Panc1 (cell line): Measurements from ENCODE around the gene OR51E1. TPM values are rescaled to one million over a fixed set of nuclear protein-coding genes. Genes with fewer than 3 reads are reported as not detected.

Experiments
- ATAC-seq: fragments of 200-7000 bp; cut with Tn5 transposase; 2 replicates; pipeline ENCODE4 v1.9.1; 2020; ENCODE audit warnings: mild to moderate bottlenecking, moderate library complexity
- BruUV-seq: library from RNA; stranded (reverse); fragments of 400-500 nt; replicated peaks from 2 replicates; lab custom pipeline; 2021; lab: Mats Ljungman, UMichigan
- CTCF ChIA-PET: fragments of 300-600 bp; sonication (Branson Sonifier 250); formaldehyde crosslinking; loops from one replicate; lab custom pipeline; 2022; ENCODE audit warnings: antibody characterized with exemption; lab: Charles Lee
- POLR2A ChIA-PET: fragments of 300-600 bp; sonication (Branson Sonifier 250); formaldehyde crosslinking; loops from one replicate; lab custom pipeline; 2022; ENCODE audit warnings: antibody characterized with exemption; lab: Charles Lee
- DNase-seq: peaks from one replicate; pipeline ENCODE4 v3.0.0-alpha.2; 2010; ENCODE audit warnings: low read depth, low spot score
- H3K27ac ChIP-seq: 2 replicates; pipeline ENCODE4 v1.5.1; 2011; ENCODE audit warnings: mild to moderate bottlenecking, low read length, inconsistent platforms
- H3K27me3 ChIP-seq: fragments of 200-500 bp; sonication (Bioruptor generic); 2 replicates; pipeline ENCODE4 v1.6.0; 2014; ENCODE audit warnings: low read length, inconsistent platforms; ENCODE audit not compliant: control insufficient read depth, insufficient read depth
- H3K36me3 ChIP-seq: fragments of 200-500 bp; sonication (Bioruptor generic); 2 replicates; pipeline ENCODE4 v1.5.1; 2014; ENCODE audit warnings: inconsistent platforms, mild to moderate bottlenecking, low read length, moderate library complexity; ENCODE audit not compliant: control insufficient read depth, insufficient read depth
- H3K4me1 ChIP-seq: 2 replicates; pipeline ENCODE4 v1.5.1; 2011; ENCODE audit warnings: inconsistent platforms, mild to moderate bottlenecking, low read length, moderate library complexity; ENCODE audit not compliant: control insufficient read depth, insufficient read depth
- H3K4me3 ChIP-seq, 2 experiments: 2 replicates each; pipeline ENCODE4 v1.5.1; 2011 to 2012; ENCODE audit warnings: low read depth in 2 of 2, low read length in 2 of 2, mild to moderate bottlenecking in 2 of 2, inconsistent platforms in 1 of 2, moderate library complexity in 1 of 2
- H3K9me3 ChIP-seq: fragments of 200-500 bp; sonication (Bioruptor generic); 2 replicates; pipeline ENCODE4 v1.5.1; 2014; ENCODE audit warnings: low read depth, mild to moderate bottlenecking, inconsistent platforms, low read length, moderate library complexity; ENCODE audit not compliant: control insufficient read depth, insufficient read depth
- CTCF ChIP-seq: fragments of 450-650 bp; IDR thresholded peaks from 2 replicates; pipeline ENCODE4 v1.5.1; 2017; ENCODE audit warnings: mild to moderate bottlenecking
- POLR2AphosphoS5 ChIP-seq: IDR thresholded peaks from 2 replicates; pipeline ENCODE4 v1.6.1; 2012; ENCODE audit warnings: mild to moderate bottlenecking, low read depth, low read length, moderate library complexity
- SIN3A ChIP-seq: IDR thresholded peaks from 2 replicates; pipeline ENCODE4 v1.6.1; 2012; ENCODE audit warnings: low read depth, mild to moderate bottlenecking, low read length, moderate library complexity, borderline replicate concordance; ENCODE audit not compliant: insufficient read depth
- TCF7L2 ChIP-seq: IDR thresholded peaks from 2 replicates; pipeline ENCODE4 v1.6.1; 2011; ENCODE audit warnings: mild to moderate bottlenecking, low read depth, low read length, inconsistent platforms
- in situ Hi-C: cut with HindIII; loops from 2 replicates; pipeline ENCODE4 v1.10.0; 2016; ENCODE audit warnings: low sequenced_read_pairs, low pct_unique_long_range_greater_than_20kb
- intact Hi-C: fragments of 100-400 bp; cut with micrococcal nuclease; formaldehyde crosslinking; loops from one replicate; pipeline ENCODE4 v1.10.0; 2022; ENCODE audit not compliant: unreplicated experiment
- total RNA-seq: library from RNA; stranded (reverse); gene quantifications from one replicate; pipeline ENCODE4 v1.2.1, GENCODE V29; 2021; ENCODE audit not compliant: unreplicated experiment
- TF ChIP-seq, protein P1 (sequence below), 2 experiments: IDR thresholded peaks; 2 replicates each; pipeline ENCODE4 v1.6.1; 2011 to 2012; ENCODE audit warnings: low read depth in 2 of 2, control low read depth in 1 of 2, low read length in 1 of 2, mild to moderate bottlenecking in 1 of 2, moderate library complexity in 1 of 2; ENCODE audit not compliant: insufficient read depth in 1 of 2

OR51E1 gene
- total RNA-seq, 1 experiment from 2014 or later: not detected

DNA sequence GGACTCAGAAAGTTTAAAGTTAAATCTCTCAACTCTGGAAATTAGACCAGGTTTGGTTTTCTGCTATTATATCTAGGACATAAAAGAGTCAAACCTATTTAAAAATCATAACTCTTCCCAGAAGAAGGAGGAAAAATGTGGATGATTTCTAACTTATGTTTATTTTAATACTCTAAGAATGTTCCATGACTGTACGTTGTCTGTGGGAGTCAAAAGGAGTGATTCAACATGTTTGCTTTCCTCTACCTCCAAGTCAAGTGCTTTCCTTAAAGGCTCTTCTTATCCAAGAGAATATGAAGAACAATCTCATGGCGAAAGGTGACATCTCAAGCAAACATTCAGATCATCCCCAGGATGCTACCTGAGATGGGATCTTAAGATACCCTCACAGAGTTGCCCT is 21.6 kb downstream of the OR51E1 start:
- TF ChIP-seq CTCF: no peak
- TF ChIP-seq, protein P1, sequence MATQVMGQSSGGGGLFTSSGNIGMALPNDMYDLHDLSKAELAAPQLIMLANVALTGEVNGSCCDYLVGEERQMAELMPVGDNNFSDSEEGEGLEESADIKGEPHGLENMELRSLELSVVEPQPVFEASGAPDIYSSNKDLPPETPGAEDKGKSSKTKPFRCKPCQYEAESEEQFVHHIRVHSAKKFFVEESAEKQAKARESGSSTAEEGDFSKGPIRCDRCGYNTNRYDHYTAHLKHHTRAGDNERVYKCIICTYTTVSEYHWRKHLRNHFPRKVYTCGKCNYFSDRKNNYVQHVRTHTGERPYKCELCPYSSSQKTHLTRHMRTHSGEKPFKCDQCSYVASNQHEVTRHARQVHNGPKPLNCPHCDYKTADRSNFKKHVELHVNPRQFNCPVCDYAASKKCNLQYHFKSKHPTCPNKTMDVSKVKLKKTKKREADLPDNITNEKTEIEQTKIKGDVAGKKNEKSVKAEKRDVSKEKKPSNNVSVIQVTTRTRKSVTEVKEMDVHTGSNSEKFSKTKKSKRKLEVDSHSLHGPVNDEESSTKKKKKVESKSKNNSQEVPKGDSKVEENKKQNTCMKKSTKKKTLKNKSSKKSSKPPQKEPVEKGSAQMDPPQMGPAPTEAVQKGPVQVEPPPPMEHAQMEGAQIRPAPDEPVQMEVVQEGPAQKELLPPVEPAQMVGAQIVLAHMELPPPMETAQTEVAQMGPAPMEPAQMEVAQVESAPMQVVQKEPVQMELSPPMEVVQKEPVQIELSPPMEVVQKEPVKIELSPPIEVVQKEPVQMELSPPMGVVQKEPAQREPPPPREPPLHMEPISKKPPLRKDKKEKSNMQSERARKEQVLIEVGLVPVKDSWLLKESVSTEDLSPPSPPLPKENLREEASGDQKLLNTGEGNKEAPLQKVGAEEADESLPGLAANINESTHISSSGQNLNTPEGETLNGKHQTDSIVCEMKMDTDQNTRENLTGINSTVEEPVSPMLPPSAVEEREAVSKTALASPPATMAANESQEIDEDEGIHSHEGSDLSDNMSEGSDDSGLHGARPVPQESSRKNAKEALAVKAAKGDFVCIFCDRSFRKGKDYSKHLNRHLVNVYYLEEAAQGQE (IDR thresholded peaks at IDR 0.05; ENCODE audit: insufficient read depth in 1 of 2, low read depth in 2 of 2, low read length in 1 of 2): no peak
- no peak for TF ChIP-seq SIN3A
- TF ChIP-seq TCF7L2: no peak
- TF ChIP-seq POLR2AphosphoS5: no peak
- POLR2A ChIA-PET: no interaction called here
- ATAC-seq (no peak), DNase-seq (no peak)
- peaks cover 16% of the 10 kb centered on the region for H3K27me3 ChIP-seq
- H3K4me3 ChIP-seq: no peak overlapping the region
- in situ Hi-C loops (no loop called here), intact Hi-C loops (no loop called here)
- H3K9me3 ChIP-seq: no peaks in the 10 kb centered on the region
- BruUV-seq: no TSS peak
- no peaks in the 10 kb centered on the region for H3K4me1 ChIP-seq
- H3K36me3 ChIP-seq: no peaks in the 10 kb centered on the region
- no peak overlapping the region for H3K27ac ChIP-seq
- CTCF ChIA-PET: no interaction called here

- CTCF ChIA-PET: no interaction called here
These were observed 28.0 kb downstream of the OR51E1 start for GRCh38 chr11:4671741-4672140.

More at GRCh38 chr11:4671741-4672140, 28.0 kb downstream of the OR51E1 start:
- intact Hi-C loops (no loop called here), in situ Hi-C loops (no loop called here)
- no TSS peak for BruUV-seq
- ATAC-seq (no peak), DNase-seq (no peak)
- H3K36me3 ChIP-seq: no peaks in the 10 kb centered on the region
- 0 out of 2 replicates have a peak, but pooled peaks cover 4% of the 10 kb centered on the region for H3K4me1 ChIP-seq
- POLR2A ChIA-PET: no interaction called here
- H3K9me3 ChIP-seq: no peaks in the 10 kb centered on the region
- no peak overlapping the region for H3K27ac ChIP-seq
- H3K4me3 ChIP-seq: no peak overlapping the region
- TF ChIP-seq SIN3A: no peak
- no peak for TF ChIP-seq CTCF
- TF ChIP-seq TCF7L2: no peak
- peaks cover 4% of the 10 kb centered on the region; the same call in 1 of the 2 replicates for H3K27me3 ChIP-seq
